ENCODE data around the gene ABLIM2.

Gene ABLIM2

DNA sequence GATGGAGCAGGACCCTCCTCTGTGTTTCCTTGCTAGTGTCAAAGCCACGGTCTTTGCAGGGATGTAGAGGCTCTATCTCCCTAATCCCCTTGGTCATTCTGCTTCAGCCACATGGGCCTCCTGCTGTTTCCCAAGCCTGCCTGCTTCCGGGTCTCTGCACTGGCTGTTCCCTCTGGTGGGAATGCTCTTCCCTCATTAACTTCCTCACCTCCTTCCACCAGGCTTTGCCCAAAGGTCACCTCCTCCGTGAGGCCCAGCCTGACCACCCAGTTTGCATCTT lies 56.6 kb downstream of the ABLIM2 start:
- DNase-seq (ENCODE audit: low spot score): no peak
- Histone ChIP-seq H3K36me3 (ENCODE audit: low read depth) (no peaks in the 10 kb centered on the region), H3K27ac (ENCODE audit: poor library complexity, severe bottlenecking) (peak overlapping the region; percentile 63), H3K27me3 (ENCODE audit: insufficient read depth, poor library complexity, severe bottlenecking) (no peaks in the 10 kb centered on the region), H3K9me3 (ENCODE audit: severe bottlenecking) (no peaks in the 10 kb centered on the region), H3K4me1 (ENCODE audit: insufficient read depth, poor library complexity, severe bottlenecking) (peaks cover 9% of the 10 kb centered on the region), H3K4me3 (ENCODE audit: severe bottlenecking) (no peak overlapping the region)
- TF ChIP-seq, protein P1, sequence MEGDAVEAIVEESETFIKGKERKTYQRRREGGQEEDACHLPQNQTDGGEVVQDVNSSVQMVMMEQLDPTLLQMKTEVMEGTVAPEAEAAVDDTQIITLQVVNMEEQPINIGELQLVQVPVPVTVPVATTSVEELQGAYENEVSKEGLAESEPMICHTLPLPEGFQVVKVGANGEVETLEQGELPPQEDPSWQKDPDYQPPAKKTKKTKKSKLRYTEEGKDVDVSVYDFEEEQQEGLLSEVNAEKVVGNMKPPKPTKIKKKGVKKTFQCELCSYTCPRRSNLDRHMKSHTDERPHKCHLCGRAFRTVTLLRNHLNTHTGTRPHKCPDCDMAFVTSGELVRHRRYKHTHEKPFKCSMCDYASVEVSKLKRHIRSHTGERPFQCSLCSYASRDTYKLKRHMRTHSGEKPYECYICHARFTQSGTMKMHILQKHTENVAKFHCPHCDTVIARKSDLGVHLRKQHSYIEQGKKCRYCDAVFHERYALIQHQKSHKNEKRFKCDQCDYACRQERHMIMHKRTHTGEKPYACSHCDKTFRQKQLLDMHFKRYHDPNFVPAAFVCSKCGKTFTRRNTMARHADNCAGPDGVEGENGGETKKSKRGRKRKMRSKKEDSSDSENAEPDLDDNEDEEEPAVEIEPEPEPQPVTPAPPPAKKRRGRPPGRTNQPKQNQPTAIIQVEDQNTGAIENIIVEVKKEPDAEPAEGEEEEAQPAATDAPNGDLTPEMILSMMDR (IDR thresholded peaks at IDR 0.05; ENCODE audit: poor library complexity, severe bottlenecking): no peak
- ATAC-seq (ENCODE audit: low read depth): no peak

DNA sequence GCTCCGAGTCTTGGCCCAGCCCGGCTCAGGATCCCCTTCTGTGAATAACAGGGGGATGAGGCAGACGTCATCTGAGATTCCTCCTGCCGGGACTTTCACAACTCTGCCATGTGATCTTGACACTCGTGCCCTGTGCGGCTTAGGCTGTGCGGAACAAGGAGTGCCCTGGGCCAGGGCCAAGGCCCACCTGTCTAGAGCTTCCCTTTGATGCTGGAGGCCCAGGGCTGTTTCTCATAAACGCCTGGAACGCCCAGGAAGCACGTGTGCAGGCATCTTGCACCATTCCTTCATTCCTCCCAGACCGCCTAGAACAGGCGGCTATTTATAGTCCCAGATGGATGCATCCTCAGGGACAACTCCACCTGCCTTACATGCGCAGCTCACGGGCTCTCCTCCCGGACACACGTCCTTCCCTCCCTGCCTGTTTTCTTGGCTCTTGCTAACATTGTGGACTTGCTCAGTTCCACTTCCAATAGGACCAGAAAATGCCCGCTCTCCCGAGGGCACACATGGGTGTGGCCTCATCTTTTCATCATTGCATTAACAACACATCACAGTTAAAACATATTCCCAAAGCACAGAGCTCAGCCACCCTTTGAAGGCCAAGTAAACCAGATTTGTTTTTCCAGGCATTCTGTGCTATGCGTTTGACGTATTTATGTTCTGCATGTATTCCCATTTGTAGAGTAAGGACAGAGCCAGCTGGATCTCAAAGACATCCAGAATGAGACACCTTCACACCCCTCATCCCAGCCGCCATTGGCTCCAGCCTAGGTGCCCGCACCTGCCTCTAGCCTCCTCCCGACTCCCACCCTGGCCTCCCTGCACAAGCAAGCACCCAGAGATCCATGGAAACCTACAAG lies 57.2 kb downstream of the ABLIM2 start:
- peak overlapping the region; percentile 63 for H3K27ac ChIP-seq (ENCODE audit: poor library complexity, severe bottlenecking)
- peak; percentile 96 for DNase-seq (ENCODE audit: low spot score)
- H3K4me3 ChIP-seq (ENCODE audit: severe bottlenecking): no peak overlapping the region
- no peaks in the 10 kb centered on the region for H3K9me3 ChIP-seq (ENCODE audit: severe bottlenecking)
- no peaks in the 10 kb centered on the region for H3K36me3 ChIP-seq (ENCODE audit: low read depth)
- TF ChIP-seq, protein P1 (IDR thresholded peaks at IDR 0.05; ENCODE audit: poor library complexity, severe bottlenecking): no peak
- ATAC-seq (ENCODE audit: low read depth): peak; percentile 90
- no peaks in the 10 kb centered on the region for H3K27me3 ChIP-seq (ENCODE audit: insufficient read depth, poor library complexity, severe bottlenecking)
- H3K4me1 ChIP-seq (ENCODE audit: insufficient read depth, poor library complexity, severe bottlenecking): peaks cover 9% of the 10 kb centered on the region

- Histone ChIP-seq H3K4me3 (ENCODE audit: severe bottlenecking) (no peak overlapping the region), H3K9me3 (ENCODE audit: severe bottlenecking) (no peaks in the 10 kb centered on the region), H3K4me1 (ENCODE audit: insufficient read depth, poor library complexity, severe bottlenecking) (peaks cover 9% of the 10 kb centered on the region), H3K27ac (ENCODE audit: poor library complexity, severe bottlenecking) (peak overlapping the region; percentile 63), H3K27me3 (ENCODE audit: insufficient read depth, poor library complexity, severe bottlenecking) (no peaks in the 10 kb centered on the region), H3K36me3 (ENCODE audit: low read depth) (no peaks in the 10 kb centered on the region)
- TF ChIP-seq, protein P1 (IDR thresholded peaks at IDR 0.05; ENCODE audit: poor library complexity, severe bottlenecking): no peak
- DNase-seq (ENCODE audit: low spot score) (no peak), ATAC-seq (ENCODE audit: low read depth) (no peak)
These were observed 58.6 kb downstream of the ABLIM2 start for GRCh38 chr4:8099981-8100464.

DNA sequence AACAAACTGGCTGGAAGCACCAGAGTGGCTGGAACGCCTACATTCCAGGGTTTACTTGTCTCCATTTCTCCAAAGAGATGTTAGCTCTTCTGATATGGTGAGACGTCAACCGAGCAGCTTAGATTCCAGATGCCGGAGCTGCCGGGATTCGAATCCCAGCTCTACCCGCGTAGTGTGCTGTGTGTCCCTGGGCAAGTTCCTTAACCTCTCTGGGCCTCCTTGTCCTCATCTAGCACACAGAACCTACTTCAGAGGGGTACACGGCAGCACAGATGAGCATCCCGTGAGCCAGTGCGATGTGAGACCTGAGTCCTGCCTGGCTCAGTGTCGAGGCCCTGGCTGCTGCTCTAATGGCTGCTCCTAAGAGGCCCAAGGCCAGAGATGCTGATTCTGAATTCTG lies 60.1 kb downstream of the ABLIM2 start:
- DNase-seq (ENCODE audit: low spot score) (no peak), ATAC-seq (ENCODE audit: low read depth) (no peak)
- Histone ChIP-seq H3K27me3 (ENCODE audit: insufficient read depth, poor library complexity, severe bottlenecking) (no peaks in the 10 kb centered on the region), H3K27ac (ENCODE audit: poor library complexity, severe bottlenecking) (no peak overlapping the region), H3K9me3 (ENCODE audit: severe bottlenecking) (peaks cover 5% of the 10 kb centered on the region), H3K36me3 (ENCODE audit: low read depth) (no peaks in the 10 kb centered on the region), H3K4me3 (ENCODE audit: severe bottlenecking) (no peak overlapping the region), H3K4me1 (ENCODE audit: insufficient read depth, poor library complexity, severe bottlenecking) (peaks cover 9% of the 10 kb centered on the region)
- TF ChIP-seq, protein P1 (IDR thresholded peaks at IDR 0.05; ENCODE audit: poor library complexity, severe bottlenecking): no peak

GRCh38 chr4:8097721-8098345 lies 60.8 kb downstream of the ABLIM2 start:
- TF ChIP-seq, protein P1 (IDR thresholded peaks at IDR 0.05; ENCODE audit: poor library complexity, severe bottlenecking): no peak
- Histone ChIP-seq H3K27ac (ENCODE audit: poor library complexity, severe bottlenecking) (no peak overlapping the region), H3K27me3 (ENCODE audit: insufficient read depth, poor library complexity, severe bottlenecking) (no peaks in the 10 kb centered on the region), H3K9me3 (ENCODE audit: severe bottlenecking) (peaks cover 10% of the 10 kb centered on the region), H3K4me3 (ENCODE audit: severe bottlenecking) (no peak overlapping the region), H3K36me3 (ENCODE audit: low read depth) (no peaks in the 10 kb centered on the region), H3K4me1 (ENCODE audit: insufficient read depth, poor library complexity, severe bottlenecking) (peaks cover 9% of the 10 kb centered on the region)
- ATAC-seq (ENCODE audit: low read depth) (no peak), DNase-seq (ENCODE audit: low spot score) (no peak)
